ENCODE measurements around the gene EGFR.

DNA sequence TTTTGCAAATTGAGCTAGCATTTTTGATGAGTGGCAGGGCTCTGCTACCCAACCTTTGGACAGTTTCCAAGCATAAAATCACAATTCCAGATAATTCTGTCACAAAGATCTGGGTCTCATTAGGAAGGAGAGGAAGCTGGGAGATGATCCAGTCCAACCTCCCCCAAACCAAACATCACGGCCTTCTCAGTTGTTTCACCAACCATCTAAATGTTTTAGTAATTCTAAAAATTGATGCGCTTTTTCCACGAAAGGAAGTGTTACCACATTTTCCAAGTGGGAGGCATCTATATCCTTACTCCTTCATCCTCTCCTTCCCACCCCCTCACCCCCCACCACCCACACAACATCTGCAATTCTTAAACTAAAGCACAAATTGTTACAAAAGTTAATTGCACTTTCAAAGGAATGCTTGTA, 108.3 kb downstream of the EGFR start:
- TF ChIP-seq POLR2A (IDR thresholded peaks at IDR 0.05; ENCODE audit: low read length) (no peak), ZC3H11A (IDR thresholded peaks at IDR 0.05) (no peak), RNF2 (IDR thresholded peaks at IDR 0.05; ENCODE audit: borderline replicate concordance, low read depth) (no peak)
- TF ChIP-seq, protein P1, sequence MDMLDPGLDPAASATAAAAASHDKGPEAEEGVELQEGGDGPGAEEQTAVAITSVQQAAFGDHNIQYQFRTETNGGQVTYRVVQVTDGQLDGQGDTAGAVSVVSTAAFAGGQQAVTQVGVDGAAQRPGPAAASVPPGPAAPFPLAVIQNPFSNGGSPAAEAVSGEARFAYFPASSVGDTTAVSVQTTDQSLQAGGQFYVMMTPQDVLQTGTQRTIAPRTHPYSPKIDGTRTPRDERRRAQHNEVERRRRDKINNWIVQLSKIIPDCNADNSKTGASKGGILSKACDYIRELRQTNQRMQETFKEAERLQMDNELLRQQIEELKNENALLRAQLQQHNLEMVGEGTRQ (IDR thresholded peaks at IDR 0.05) = no peak
- TF ChIP-seq, protein P2, sequence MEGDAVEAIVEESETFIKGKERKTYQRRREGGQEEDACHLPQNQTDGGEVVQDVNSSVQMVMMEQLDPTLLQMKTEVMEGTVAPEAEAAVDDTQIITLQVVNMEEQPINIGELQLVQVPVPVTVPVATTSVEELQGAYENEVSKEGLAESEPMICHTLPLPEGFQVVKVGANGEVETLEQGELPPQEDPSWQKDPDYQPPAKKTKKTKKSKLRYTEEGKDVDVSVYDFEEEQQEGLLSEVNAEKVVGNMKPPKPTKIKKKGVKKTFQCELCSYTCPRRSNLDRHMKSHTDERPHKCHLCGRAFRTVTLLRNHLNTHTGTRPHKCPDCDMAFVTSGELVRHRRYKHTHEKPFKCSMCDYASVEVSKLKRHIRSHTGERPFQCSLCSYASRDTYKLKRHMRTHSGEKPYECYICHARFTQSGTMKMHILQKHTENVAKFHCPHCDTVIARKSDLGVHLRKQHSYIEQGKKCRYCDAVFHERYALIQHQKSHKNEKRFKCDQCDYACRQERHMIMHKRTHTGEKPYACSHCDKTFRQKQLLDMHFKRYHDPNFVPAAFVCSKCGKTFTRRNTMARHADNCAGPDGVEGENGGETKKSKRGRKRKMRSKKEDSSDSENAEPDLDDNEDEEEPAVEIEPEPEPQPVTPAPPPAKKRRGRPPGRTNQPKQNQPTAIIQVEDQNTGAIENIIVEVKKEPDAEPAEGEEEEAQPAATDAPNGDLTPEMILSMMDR (IDR thresholded peaks at IDR 0.05) = no peak

Data from A549 (cell line).